Endothelial cell (in vitro differentiated cells): Measurements from ENCODE around the gene PIK3C2G. TPM values are rescaled to one million over a fixed set of nuclear protein-coding genes. Genes with fewer than 3 reads are reported as not detected.

Experiments
- DNase-seq: peaks from one replicate; pipeline ENCODE4 v3.0.0; 2021; ENCODE audit warnings: low spot score
- H3K27ac Mint-ChIP-seq: one replicate; pipeline ENCODE4 v1.8.0; 2021; ENCODE audit warnings: mixed read lengths, inconsistent platforms; ENCODE audit not compliant: unreplicated experiment
- H3K27me3 Mint-ChIP-seq: one replicate; pipeline ENCODE4 v1.8.0; 2021; ENCODE audit warnings: mild to moderate bottlenecking, moderate library complexity, mixed read lengths, inconsistent platforms; ENCODE audit not compliant: unreplicated experiment
- H3K36me3 Mint-ChIP-seq: one replicate; pipeline ENCODE4 v1.8.0; 2021; ENCODE audit warnings: mild to moderate bottlenecking, low read depth, mixed read lengths, inconsistent platforms; ENCODE audit not compliant: unreplicated experiment
- H3K4me1 Mint-ChIP-seq: one replicate; pipeline ENCODE4 v1.8.0; 2021; ENCODE audit warnings: mild to moderate bottlenecking, mixed read lengths, inconsistent platforms; ENCODE audit not compliant: unreplicated experiment
- H3K4me3 Mint-ChIP-seq: one replicate; pipeline ENCODE4 v1.8.0; 2021; ENCODE audit warnings: mild to moderate bottlenecking, mixed read lengths, inconsistent platforms; ENCODE audit not compliant: unreplicated experiment
- H3K9me3 Mint-ChIP-seq: one replicate; pipeline ENCODE4 v1.8.0; 2021; ENCODE audit warnings: mixed read lengths, inconsistent platforms; ENCODE audit not compliant: unreplicated experiment
- CTCF ChIP-seq: fragments of 200-600 bp; sonication (generic); IDR thresholded peaks from one replicate; pipeline ENCODE4 v1.5.0; 2021; ENCODE audit warnings: antibody characterized with exemption; ENCODE audit not compliant: unreplicated experiment
- total RNA-seq: library from RNA; stranded (reverse); fragmentation: NEBNext Ultra II Directional; extraction: Animal tissue kit (Norgen Biotek cat#: 25700); gene quantifications from one replicate; pipeline ENCODE4 v1.2.1, GENCODE V29; 2021; ENCODE audit not compliant: unreplicated experiment

The PIK3C2G gene
- total RNA-seq, 1 donor from 2014 or later = not detected

- Mint-ChIP-seq H3K27me3 (no peaks in the 10 kb centered on the region), H3K4me3 (no peak overlapping the region), H3K27ac (no peak overlapping the region), H3K4me1 (peaks cover 3% of the 10 kb centered on the region), H3K9me3 (no peaks in the 10 kb centered on the region), H3K36me3 (no peaks in the 10 kb centered on the region)
- no peak for TF ChIP-seq CTCF
- no peak for DNase-seq
Observed at GRCh38 chr12:18261906-18262305, 588 bp downstream of the PIK3C2G start.

GRCh38 chr12:18262514-18262913 is 1.2 kb downstream of the PIK3C2G start:
- Mint-ChIP-seq H3K4me1 (peaks cover 3% of the 10 kb centered on the region), H3K36me3 (no peaks in the 10 kb centered on the region), H3K9me3 (no peaks in the 10 kb centered on the region), H3K27me3 (no peaks in the 10 kb centered on the region), H3K27ac (no peak overlapping the region), H3K4me3 (no peak overlapping the region)
- no peak for TF ChIP-seq CTCF
- no peak for DNase-seq

- H3K4me3 Mint-ChIP-seq = no peak overlapping the region
- H3K36me3 Mint-ChIP-seq = no peaks in the 10 kb centered on the region
- H3K27me3 Mint-ChIP-seq = no peaks in the 10 kb centered on the region
- no peak for TF ChIP-seq CTCF
- no peak for DNase-seq
- no peak overlapping the region for H3K27ac Mint-ChIP-seq
- no peaks in the 10 kb centered on the region for H3K9me3 Mint-ChIP-seq
- peaks cover 3% of the 10 kb centered on the region for H3K4me1 Mint-ChIP-seq
Observed at GRCh38 chr12:18264581-18265075, 3.3 kb downstream of the PIK3C2G start.

- no peak overlapping the region for H3K27ac Mint-ChIP-seq
Observed at GRCh38 chr12:18267427-18268099, 6.2 kb downstream of the PIK3C2G start.

More at GRCh38 chr12:18267427-18268099, 6.2 kb downstream of the PIK3C2G start:
- DNase-seq = no peak
- Mint-ChIP-seq H3K4me3 (no peak overlapping the region), H3K4me1 (peaks cover 4% of the 10 kb centered on the region), H3K9me3 (no peaks in the 10 kb centered on the region), H3K36me3 (no peaks in the 10 kb centered on the region), H3K27me3 (no peaks in the 10 kb centered on the region)
- TF ChIP-seq CTCF = no peak
